Liver (tissue), 9 donors: ENCODE results near the gene PLPP3. TPM values are rescaled to one million over a fixed set of nuclear protein-coding genes. Genes with fewer than 3 reads are reported as not detected.
A peak's percentile ranks its signal among the peaks of the same experiment; 100 is the strongest.

ENCODE experiments used
- DNase-seq: peaks from one replicate; pipeline ENCODE4 v3.0.0-alpha.2; 2017; ENCODE audit warnings: low spot score
- H3K27ac ChIP-seq, 2 donors: one replicate each; pipeline ENCODE4 v1.7.0; 2013; ENCODE audit warnings: inconsistent platforms in 2 of 2, low read length in 2 of 2, control low read depth in 1 of 2, low read depth in 1 of 2, mild to moderate bottlenecking in 1 of 2
- H3K27me3 ChIP-seq, 4 donors: one replicate each; pipeline versions ENCODE4 v1.6.1 to v1.7.0; 2013; ENCODE audit warnings: low read length in 3 of 4, inconsistent platforms in 1 of 4, mild to moderate bottlenecking in 1 of 4, moderate library complexity in 1 of 4; ENCODE audit not compliant: control insufficient read depth in 4 of 4, insufficient read depth in 4 of 4
- H3K36me3 ChIP-seq, 4 donors: one replicate each; pipeline versions ENCODE4 v1.6.1 to v1.7.0; 2013; ENCODE audit warnings: low read length in 3 of 4, mild to moderate bottlenecking in 3 of 4, low read depth in 1 of 4, moderate library complexity in 1 of 4; ENCODE audit not compliant: control insufficient read depth in 4 of 4, insufficient read depth in 3 of 4
- H3K4me1 ChIP-seq, 4 donors: one replicate each; pipeline versions ENCODE4 v1.6.1 to v1.7.0; 2013; ENCODE audit warnings: low read length in 3 of 4, mild to moderate bottlenecking in 3 of 4, moderate library complexity in 1 of 4; ENCODE audit not compliant: control insufficient read depth in 4 of 4, insufficient read depth in 4 of 4
- H3K4me3 ChIP-seq, 3 donors: one replicate each; pipeline versions ENCODE4 v1.6.1 to v1.7.0; 2013; ENCODE audit warnings: low read length in 3 of 3, control low read depth in 1 of 3, low read depth in 1 of 3, mild to moderate bottlenecking in 1 of 3
- H3K9ac ChIP-seq, 2 donors: one replicate each; pipeline ENCODE4 v1.7.0; 2013; ENCODE audit warnings: low read length in 2 of 2, mild to moderate bottlenecking in 2 of 2, moderate library complexity in 2 of 2, control low read depth in 1 of 2, low read depth in 1 of 2
- H3K9me3 ChIP-seq, 4 donors: one replicate each; pipeline versions ENCODE4 v1.6.1 to v1.7.0; 2013; ENCODE audit warnings: low read length in 3 of 4; ENCODE audit not compliant: control insufficient read depth in 4 of 4
- ATF3 ChIP-seq: IDR thresholded peaks from 2 replicates; pipeline ENCODE4 v1.6.1; 2016; ENCODE audit warnings: antibody characterized with exemption
- CTCF ChIP-seq: fragments of 150-350 bp; IDR thresholded peaks from 2 replicates; pipeline ENCODE4 v1.5.1; 2017; ENCODE audit warnings: improper control_type of control experiment, low read depth, low read length; ENCODE audit not compliant: missing input control
- EGR1 ChIP-seq, 2 donors: IDR thresholded peaks; 2 replicates each; pipeline ENCODE4 v1.6.1; 2016 to 2018; ENCODE audit warnings: antibody characterized with exemption in 2 of 2, low read depth in 2 of 2
- FOXA1 ChIP-seq: IDR thresholded peaks from 2 replicates; pipeline ENCODE4 v1.6.1; 2016; ENCODE audit warnings: antibody characterized with exemption
- FOXA2 ChIP-seq: IDR thresholded peaks from 2 replicates; pipeline ENCODE4 v1.6.1; 2016; ENCODE audit warnings: antibody characterized with exemption
- GABPA ChIP-seq, 2 donors: IDR thresholded peaks in 1 of 2; conservative IDR thresholded peaks in 1 of 2; 2 replicates each; pipeline ENCODE4 v1.6.1; 2016; ENCODE audit warnings: antibody characterized with exemption in 2 of 2, mild to moderate bottlenecking in 1 of 2, moderate library complexity in 1 of 2
- HNF4A ChIP-seq, 2 donors: conservative IDR thresholded peaks; 2 replicates each; pipeline ENCODE4 v1.6.1; 2016; ENCODE audit warnings: antibody characterized with exemption in 2 of 2, mild to moderate bottlenecking in 2 of 2
- HNF4G ChIP-seq: IDR thresholded peaks from 2 replicates; pipeline ENCODE4 v1.6.1; 2016; ENCODE audit warnings: antibody characterized with exemption
- JUND ChIP-seq, 2 donors: IDR thresholded peaks; 2 replicates each; pipeline ENCODE4 v1.6.1; 2016; ENCODE audit warnings: antibody characterized with exemption in 2 of 2
- MAX ChIP-seq: IDR thresholded peaks from 2 replicates; pipeline ENCODE4 v1.6.1; 2016; ENCODE audit warnings: antibody characterized with exemption
- NR2F2 ChIP-seq: IDR thresholded peaks from 2 replicates; pipeline ENCODE4 v1.6.1; 2016; ENCODE audit warnings: antibody characterized with exemption
- RAD21 ChIP-seq, 2 donors: IDR thresholded peaks; 2 replicates each; pipeline ENCODE4 v1.6.1; 2016; ENCODE audit warnings: antibody characterized with exemption in 2 of 2, mild to moderate bottlenecking in 2 of 2
- REST ChIP-seq: IDR thresholded peaks from 2 replicates; pipeline ENCODE4 v1.6.1; 2016; ENCODE audit warnings: antibody characterized with exemption, mild to moderate bottlenecking
- RXRA ChIP-seq, 2 donors: IDR thresholded peaks; 2 replicates each; pipeline ENCODE4 v1.6.1; 2017 to 2018; ENCODE audit warnings: antibody characterized with exemption in 2 of 2, mild to moderate bottlenecking in 1 of 2
- SP1 ChIP-seq: IDR thresholded peaks from 2 replicates; pipeline ENCODE4 v1.6.1; 2018; ENCODE audit warnings: antibody characterized with exemption, mild to moderate bottlenecking
- TAF1 ChIP-seq: conservative IDR thresholded peaks from 2 replicates; pipeline ENCODE4 v1.6.1; 2016; ENCODE audit warnings: antibody characterized with exemption, mild to moderate bottlenecking
- YY1 ChIP-seq: IDR thresholded peaks from 2 replicates; pipeline ENCODE4 v1.6.1; 2016; ENCODE audit warnings: antibody characterized with exemption, mild to moderate bottlenecking
- ZBTB33 ChIP-seq: IDR thresholded peaks from 2 replicates; pipeline ENCODE4 v1.6.1; 2016; ENCODE audit warnings: antibody characterized with exemption
- WGBS: extraction: QIAGEN DNeasy Blood & Tissue Kit; methylation state at CpG from one replicate; pipeline ENCODE4 v1.1.7; 2013; 5-methylcytosine and 5-hydroxymethylcytosine counted together
- polyA plus RNA-seq, 2 donors: library from polyadenylated mRNA; stranded (reverse) in 1 of 2; unstranded in 1 of 2; fragments of 200-250 nt in 1 of 2; fragments of >200 nt in 1 of 2; fragmentation: Nextera tagmentation in 1 of 2; extraction: Ambion mirVana in 1 of 2; gene quantifications; one replicate each; pipeline versions ENCODE4 v1.2.1 to v1.2.3, GENCODE V29; 2013 to 2015
- total RNA-seq, 2 donors: library from RNA; depleted of rRNA; stranded (reverse); fragments of >200 nt; gene quantifications; one replicate each; pipeline ENCODE4 v1.2.3, GENCODE V29; 2014
- donor health status: healthy.
- donor health status: healthy.
- donor health status: healthy.
- donor health status: healthy.
- donor health status: healthy.

PLPP3 gene
- total and polyA plus RNA-seq, 4 donors, result 46.1 to 91.2 (median 67.6) TPM

- Histone ChIP-seq H3K27ac (no peak overlapping the region), H3K9me3 (no peaks in the 10 kb centered on the region), H3K36me3 (no peaks in the 10 kb centered on the region), H3K4me1 (peaks cover 0 to 16% (median 7%) of the 10 kb centered on the region in 4 donors), H3K27me3 (no peaks in the 10 kb centered on the region), H3K4me3 (no peak overlapping the region), H3K9ac (no peak overlapping the region)
- no peak for DNase-seq
- 95% methylated on average over 4 of the region's 4 CpGs for WGBS
- no peak for TF ChIP-seq TAF1
- TF ChIP-seq FOXA1, result no peak
- no peak for TF ChIP-seq MAX
- no peak for TF ChIP-seq HNF4A (conservative IDR thresholded peaks at IDR 0.05)
- no peak for TF ChIP-seq EGR1 (IDR thresholded peaks at IDR 0.05; ENCODE audit: low read depth in 2 of 2)
- TF ChIP-seq REST, result no peak
- TF ChIP-seq YY1, result no peak
These were observed 120.1 kb downstream of the PLPP3 start for GRCh38 chr1:56459260-56459659.

GRCh38 chr1:56457756-56458375 lies 121.5 kb downstream of the PLPP3 start:
- Histone ChIP-seq H3K27me3 (no peaks in the 10 kb centered on the region), H3K9ac (no peak overlapping the region), H3K27ac (peak overlapping the region; percentile 36 to 72), H3K4me3 (no peak overlapping the region), H3K4me1 (peaks cover 4 to 22% (median 10%) of the 10 kb centered on the region in 4 donors), H3K36me3 (no peaks in the 10 kb centered on the region), H3K9me3 (no peaks in the 10 kb centered on the region)
- TF ChIP-seq RXRA (IDR thresholded peaks at IDR 0.05) (peak in 1 of 2 donors; percentile 30), ZBTB33 (no peak), NR2F2 (peak; percentile 96), HNF4G (no peak), GABPA (IDR thresholded peaks at IDR 0.05 in 1 of 2, conservative IDR thresholded peaks at IDR 0.05 in 1 of 2) (no peak), RAD21 (IDR thresholded peaks at IDR 0.05) (peak in 1 of 2 donors; percentile 10), REST (no peak), JUND (IDR thresholded peaks at IDR 0.05) (no peak), FOXA1 (no peak), EGR1 (IDR thresholded peaks at IDR 0.05; ENCODE audit: low read depth in 2 of 2) (no peak), YY1 (no peak), CTCF (no peak), MAX (peak; percentile 45), FOXA2 (no peak), SP1 (peak; percentile 13), ATF3 (no peak), HNF4A (conservative IDR thresholded peaks at IDR 0.05) (no peak)
- WGBS, result 87% methylated on average over 10 of the region's 10 CpGs
- DNase-seq, result no peak
